Esophagus squamous epithelium (tissue), 5 donors: ENCODE data around the gene ANTXR2. TPM values are rescaled to one million over a fixed set of nuclear protein-coding genes. Genes with fewer than 3 reads are reported as not detected.

Experiments used
- DNase-seq: peaks from one replicate; lab custom pipeline; 2025; lab: John Stamatoyannopoulos, UW
- H3K27ac ChIP-seq, 4 donors: fragments of 200-600 bp; sonication (generic); one replicate each; pipeline ENCODE4 v1.5.1; 2016 to 2019; ENCODE audit warnings: mild to moderate bottlenecking in 1 of 4
- H3K27me3 ChIP-seq, 4 donors: fragments of 200-600 bp; sonication (generic); 1 replicate in 3 of 4; 2 replicates in 1 of 4; pipeline versions ENCODE4 v1.5.1 to v1.6.0; 2017 to 2021; ENCODE audit warnings: antibody characterized with exemption in 1 of 4
- H3K36me3 ChIP-seq, 3 donors: fragments of 200-600 bp; sonication (generic); one replicate each; pipeline ENCODE4 v1.5.1; 2016 to 2019
- H3K4me1 ChIP-seq, 3 donors: fragments of 200-600 bp; sonication (generic); one replicate each; pipeline ENCODE4 v1.5.1; 2017 to 2019
- H3K4me3 ChIP-seq, 4 donors: fragments of 200-600 bp; sonication (generic); 1 replicate in 3 of 4; 2 replicates in 1 of 4; pipeline ENCODE4 v1.5.1; 2016 to 2019; ENCODE audit warnings: mild to moderate bottlenecking in 2 of 4, moderate library complexity in 1 of 4
- H3K9me3 ChIP-seq, 3 donors: fragments of 200-600 bp; sonication (generic); one replicate each; pipeline ENCODE4 v1.5.1; 2016 to 2019
- CTCF ChIP-seq, 6 experiments: fragments of 450-650 bp in 4 of 6; fragments of 200-600 bp in 2 of 6; sonication (generic) in 2 of 6; IDR thresholded peaks; one replicate each; pipeline ENCODE4 v1.5.1; 2016 to 2019; ENCODE audit warnings: antibody characterized with exemption in 6 of 6, mild to moderate bottlenecking in 4 of 6, moderate library complexity in 4 of 6
- POLR2A ChIP-seq, 4 donors: fragments of 450-650 bp; IDR thresholded peaks; one replicate each; pipeline ENCODE4 v1.6.1; 2017; ENCODE audit warnings: antibody characterized with exemption in 4 of 4, mild to moderate bottlenecking in 4 of 4, moderate library complexity in 3 of 4
- WGBS, 2 donors: methylation state at CpG; one replicate each; pipeline ENCODE4 v1.1.5; 2018; 5-methylcytosine and 5-hydroxymethylcytosine counted together
- intact Hi-C: fragments of 100-400 bp; cut with DNase I; formaldehyde crosslinking; loops from one replicate; pipeline ENCODE4 v1.15.0; 2022
- total RNA-seq, 4 donors: library from RNA; depleted of rRNA; stranded (reverse); fragments of >200 nt; gene quantifications; one replicate each; pipeline ENCODE4 v1.1.0, GENCODE V29; 2016
- donor health status: DM: yes; HTN: yes; CAD: no.

ANTXR2 gene
- total RNA-seq, 4 donors from 2014 or later = 1.6 to 60.3 (median 21.5) TPM

- Histone ChIP-seq H3K27me3 (no peaks in the 10 kb centered on the region), H3K36me3 (no peaks in the 10 kb centered on the region), H3K9me3 (no peaks in the 10 kb centered on the region), H3K4me1 (no peaks in the 10 kb centered on the region), H3K4me3 (no peak overlapping the region), H3K27ac (no peak overlapping the region)
- TF ChIP-seq CTCF (IDR thresholded peaks at IDR 0.05) (no peak), POLR2A (IDR thresholded peaks at IDR 0.05) (no peak)
- intact Hi-C loops = no loop called here
- DNase-seq = no peak
Observed at GRCh38 chr4:79877511-79877910, 195.5 kb downstream of the ANTXR2 start.

GRCh38 chr4:79875344-79875899, 197.6 kb downstream of the ANTXR2 start:
- WGBS, 2 donors = 71 to 72% methylated on average over 4 of the region's 4 CpGs
- no peak for DNase-seq
- no peak overlapping the region for H3K4me3 ChIP-seq
- no peaks in the 10 kb centered on the region for H3K9me3 ChIP-seq
- H3K36me3 ChIP-seq = no peaks in the 10 kb centered on the region
- H3K4me1 ChIP-seq = no peaks in the 10 kb centered on the region
- no peak overlapping the region for H3K27ac ChIP-seq
- intact Hi-C loops = no loop called here
- TF ChIP-seq POLR2A (IDR thresholded peaks at IDR 0.05) = no peak
- no peak for TF ChIP-seq CTCF (IDR thresholded peaks at IDR 0.05)
- H3K27me3 ChIP-seq = no peaks in the 10 kb centered on the region

- H3K4me1 ChIP-seq = no peaks in the 10 kb centered on the region
- DNase-seq = no peak
- no peak for TF ChIP-seq CTCF (IDR thresholded peaks at IDR 0.05)
- no peak for TF ChIP-seq POLR2A (IDR thresholded peaks at IDR 0.05)
- H3K27me3 ChIP-seq = no peaks in the 10 kb centered on the region
- H3K36me3 ChIP-seq = no peaks in the 10 kb centered on the region
- intact Hi-C loops = no loop called here
- no peak overlapping the region for H3K27ac ChIP-seq
- no peaks in the 10 kb centered on the region for H3K9me3 ChIP-seq
- no peak overlapping the region for H3K4me3 ChIP-seq
- 95 to 97% methylated on average over 2 of the region's 2 CpGs for WGBS, 2 donors
Observed at GRCh38 chr4:79874197-79874596, 198.8 kb downstream of the ANTXR2 start.

- 29 to 48% methylated on average over 1 of the region's 1 CpG for WGBS, 2 donors
- TF ChIP-seq POLR2A (IDR thresholded peaks at IDR 0.05) (no peak), CTCF (IDR thresholded peaks at IDR 0.05) (no peak)
- Histone ChIP-seq H3K27me3 (no peaks in the 10 kb centered on the region), H3K4me1 (no peaks in the 10 kb centered on the region), H3K36me3 (no peaks in the 10 kb centered on the region), H3K9me3 (no peaks in the 10 kb centered on the region), H3K4me3 (no peak overlapping the region), H3K27ac (no peak overlapping the region)
- intact Hi-C loops = no loop called here
- no peak for DNase-seq
Observed at GRCh38 chr4:79872738-79873137, 200.3 kb downstream of the ANTXR2 start.

- Histone ChIP-seq H3K4me1 (no peaks in the 10 kb centered on the region), H3K27me3 (no peaks in the 10 kb centered on the region), H3K4me3 (no peak overlapping the region), H3K36me3 (no peaks in the 10 kb centered on the region), H3K9me3 (no peaks in the 10 kb centered on the region), H3K27ac (no peak overlapping the region)
- DNase-seq = no peak
- intact Hi-C loops = no loop called here
- WGBS, 2 donors = 54 to 62% methylated on average over 3 of the region's 3 CpGs
- TF ChIP-seq CTCF (IDR thresholded peaks at IDR 0.05) (no peak), POLR2A (IDR thresholded peaks at IDR 0.05) (no peak)
Observed at GRCh38 chr4:79871961-79872360, 201.1 kb downstream of the ANTXR2 start.
